ENCODE data around the gene ZNF107. TPM values are rescaled to one million over a fixed set of nuclear protein-coding genes. Genes with fewer than 3 reads are reported as not detected.

The ZNF107 gene
- polyA plus RNA-seq, 3 donors = 0.44 to 0.89 (median 0.65) TPM

- TF ChIP-seq CTCF (IDR thresholded peaks at IDR 0.05) = no peak
- Histone ChIP-seq H3K27me3 (ENCODE audit: control insufficient read depth in 2 of 2, insufficient read depth in 2 of 2, low read length in 2 of 2) (no peaks in the 10 kb centered on the region), H3K27ac (ENCODE audit: low read depth in 1 of 2, low read length in 2 of 2) (no peak overlapping the region), H4K20me1 (ENCODE audit: insufficient read depth, low read length) (no peaks in the 10 kb centered on the region), H3K4me2 (replicated peaks; ENCODE audit: extremely low read depth, low read length, poor library complexity, severe bottlenecking) (no peak overlapping the region), H3K36me3 (replicated peaks in 1 of 2; ENCODE audit: control insufficient read depth in 1 of 2, insufficient read depth in 2 of 2, low read length in 2 of 2) (no peaks in the 10 kb centered on the region), H3K9me3 (replicated peaks in 1 of 2; ENCODE audit: control insufficient read depth in 1 of 2, insufficient read depth in 1 of 2, low read length in 2 of 2) (peaks cover 18 to 20% of the 10 kb centered on the region in 2 donors), H3K4me3 (replicated peaks in 1 of 3; ENCODE audit: low read depth in 2 of 3, low read length in 3 of 3) (no peak overlapping the region), H3K4me1 (ENCODE audit: control insufficient read depth in 1 of 2, insufficient read depth in 2 of 2, low read length in 2 of 2) (no peaks in the 10 kb centered on the region), H3K79me2 (ENCODE audit: insufficient read depth, low read length) (no peaks in the 10 kb centered on the region), H2AFZ (ENCODE audit: insufficient read depth, low read depth, low read length, poor library complexity, severe bottlenecking) (no peak overlapping the region), H3K9ac (ENCODE audit: insufficient read depth, low read length, poor library complexity, severe bottlenecking) (no peak overlapping the region)
- Mint-ChIP-seq H3K9me3 (peaks cover 7 to 38% (median 19%) of the 10 kb centered on the region in 7 donors), H3K36me3 (no peaks in the 10 kb centered on the region), H3K4me1 (no peaks in the 10 kb centered on the region), H3K27me3 (ENCODE audit: low read depth in 3 of 3) (peaks cover 0 to 5% (median 1%) of the 10 kb centered on the region in 3 donors), H3K4me3 (no peak overlapping the region), H3K27ac (no peak overlapping the region)
- WGBS (ENCODE audit: insufficient coverage) = 92% methylated on average over 1 of the region's 2 CpGs
- intact Hi-C loops (cut with micrococcal nuclease) = no loop called here
- no peak for DNase-seq
Measured at GRCh38 chr7:64638822-64639221, 27.1 kb upstream of the ZNF107 start.

GRCh38 chr7:64639267-64640001 is 26.5 kb upstream of the ZNF107 start:
- H3K27ac ChIP-seq (ENCODE audit: low read depth in 1 of 2, low read length in 2 of 2) = no peak overlapping the region

More at GRCh38 chr7:64639267-64640001, 26.5 kb upstream of the ZNF107 start:
- Histone ChIP-seq H3K4me1 (ENCODE audit: control insufficient read depth in 1 of 2, insufficient read depth in 2 of 2, low read length in 2 of 2) (no peaks in the 10 kb centered on the region), H3K27me3 (ENCODE audit: control insufficient read depth in 2 of 2, insufficient read depth in 2 of 2, low read length in 2 of 2) (no peaks in the 10 kb centered on the region), H3K4me3 (replicated peaks in 1 of 3; ENCODE audit: low read depth in 2 of 3, low read length in 3 of 3) (no peak overlapping the region), H3K4me2 (replicated peaks; ENCODE audit: extremely low read depth, low read length, poor library complexity, severe bottlenecking) (no peak overlapping the region), H3K9ac (ENCODE audit: insufficient read depth, low read length, poor library complexity, severe bottlenecking) (no peak overlapping the region), H3K36me3 (replicated peaks in 1 of 2; ENCODE audit: control insufficient read depth in 1 of 2, insufficient read depth in 2 of 2, low read length in 2 of 2) (no peaks in the 10 kb centered on the region), H3K9me3 (replicated peaks in 1 of 2; ENCODE audit: control insufficient read depth in 1 of 2, insufficient read depth in 1 of 2, low read length in 2 of 2) (peaks cover 18 to 20% of the 10 kb centered on the region in 2 donors), H2AFZ (ENCODE audit: insufficient read depth, low read depth, low read length, poor library complexity, severe bottlenecking) (no peak overlapping the region), H4K20me1 (ENCODE audit: insufficient read depth, low read length) (no peaks in the 10 kb centered on the region), H3K79me2 (ENCODE audit: insufficient read depth, low read length) (no peaks in the 10 kb centered on the region)
- Mint-ChIP-seq H3K4me1 (no peaks in the 10 kb centered on the region), H3K36me3 (no peaks in the 10 kb centered on the region), H3K27ac (no peak overlapping the region), H3K9me3 (peaks cover 7 to 39% (median 21%) of the 10 kb centered on the region in 7 donors), H3K27me3 (ENCODE audit: low read depth in 3 of 3) (peaks cover 0 to 5% (median 1%) of the 10 kb centered on the region in 3 donors), H3K4me3 (no peak overlapping the region)
- 43% methylated on average over 2 of the region's 2 CpGs for WGBS (ENCODE audit: insufficient coverage)
- no peak for TF ChIP-seq CTCF (IDR thresholded peaks at IDR 0.05)
- intact Hi-C loops (cut with micrococcal nuclease) = no loop called here
- no peak for DNase-seq
